SK-N-SH (cell line): ENCODE data around the gene CEBPZOS.

Source experiments
- CTCF ChIP-seq: fragments of 200-600 bp; sonication (generic); IDR thresholded peaks from 2 replicates; pipeline ENCODE4 v1.6.1; 2017; ENCODE audit warnings: antibody characterized with exemption, mild to moderate bottlenecking, moderate library complexity
- JUND ChIP-seq: IDR thresholded peaks from 2 replicates; pipeline ENCODE4 v1.4.0; 2012
- MXI1 ChIP-seq: IDR thresholded peaks from 2 replicates; pipeline ENCODE4 v1.6.1; 2012; ENCODE audit warnings: mild to moderate bottlenecking, low read depth, low read length, improper control_type of control experiment
- NFIC ChIP-seq: IDR thresholded peaks from 2 replicates; pipeline ENCODE4 v1.4.0; 2012; ENCODE audit warnings: borderline replicate concordance
- POLR2AphosphoS5 ChIP-seq: IDR thresholded peaks from 2 replicates; pipeline ENCODE4 v1.6.1; 2012; ENCODE audit warnings: low read depth, low read length
- RAD21 ChIP-seq: IDR thresholded peaks from 2 replicates; pipeline ENCODE4 v1.6.1; 2012; ENCODE audit warnings: mild to moderate bottlenecking, low read length
- SIN3A ChIP-seq: IDR thresholded peaks from 2 replicates; pipeline ENCODE4 v1.6.1; 2012; ENCODE audit warnings: low read depth, mild to moderate bottlenecking, low read length, moderate library complexity, borderline replicate concordance
- TF ChIP-seq, protein P1 (sequence below): fragments of 150-350 bp; IDR thresholded peaks from 2 replicates; pipeline ENCODE4 v1.6.1; 2017; ENCODE audit warnings: antibody characterized with exemption, low read length, low read depth, borderline replicate concordance

DNA sequence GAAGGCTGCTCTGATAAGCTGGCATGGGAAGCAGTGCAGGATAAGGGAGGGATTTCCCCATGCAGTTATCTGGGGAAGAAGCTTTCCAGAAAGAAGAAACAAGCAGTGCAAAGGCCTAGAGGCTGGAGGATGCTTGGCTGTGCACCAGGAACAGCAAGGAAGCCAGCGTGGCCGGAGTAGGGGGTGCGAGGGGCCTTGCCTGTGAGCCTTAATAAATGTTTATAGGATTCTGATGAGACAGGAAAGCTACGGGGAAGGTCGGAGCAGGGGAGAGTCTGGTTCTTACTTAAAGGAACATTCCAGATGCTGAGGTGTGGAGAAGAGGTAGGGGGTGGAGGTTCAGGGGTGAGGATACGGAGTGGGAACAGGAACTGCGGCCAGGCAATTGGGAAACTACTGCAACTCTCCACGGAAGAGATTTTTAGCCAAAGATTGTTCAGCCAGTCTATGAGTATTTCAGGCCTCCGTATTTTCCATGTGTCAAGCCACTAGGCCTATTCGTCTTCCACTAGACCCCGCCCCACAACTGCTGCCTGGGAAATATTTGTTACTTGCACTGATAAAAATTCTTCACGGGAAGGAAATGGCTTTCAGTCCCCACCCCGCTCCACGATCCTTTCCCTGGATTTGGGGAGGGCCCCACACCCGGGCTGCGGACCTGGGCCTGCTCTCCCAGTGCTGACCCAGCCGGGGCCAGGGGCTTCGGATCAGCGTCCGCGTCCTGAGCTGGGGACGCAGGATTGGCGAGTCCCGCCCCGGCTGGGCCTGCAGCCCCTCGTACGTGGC is 40.0 kb upstream of the CEBPZOS start:
- TF ChIP-seq RAD21 (no peak), CTCF (no peak), SIN3A (0 out of 2 replicates have a peak, but pooled peaks have one; percentile 65), JUND (no peak), MXI1 (peak; percentile 53), POLR2AphosphoS5 (no peak), NFIC (no peak)
- TF ChIP-seq, protein P1, sequence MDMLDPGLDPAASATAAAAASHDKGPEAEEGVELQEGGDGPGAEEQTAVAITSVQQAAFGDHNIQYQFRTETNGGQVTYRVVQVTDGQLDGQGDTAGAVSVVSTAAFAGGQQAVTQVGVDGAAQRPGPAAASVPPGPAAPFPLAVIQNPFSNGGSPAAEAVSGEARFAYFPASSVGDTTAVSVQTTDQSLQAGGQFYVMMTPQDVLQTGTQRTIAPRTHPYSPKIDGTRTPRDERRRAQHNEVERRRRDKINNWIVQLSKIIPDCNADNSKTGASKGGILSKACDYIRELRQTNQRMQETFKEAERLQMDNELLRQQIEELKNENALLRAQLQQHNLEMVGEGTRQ, result no peak
